HCT116 (cell line): Measurements from ENCODE around the gene WWP2. TPM values are rescaled to one million over a fixed set of nuclear protein-coding genes. Genes with fewer than 3 reads are reported as not detected.

Experiments
- ATAC-seq: fragments of 200-7000 bp; cut with Tn5 transposase; 2 replicates; pipeline ENCODE4 v1.9.1; 2020; ENCODE audit warnings: mild to moderate bottlenecking, moderate library complexity
- BruUV-seq: library from RNA; stranded (reverse); fragments of 400-500 nt; replicated peaks from 2 replicates; lab custom pipeline; 2021; lab: Mats Ljungman, UMichigan
- CTCF ChIA-PET: fragments of 300-600 bp; sonication (Branson Sonifier 250); formaldehyde crosslinking; loops from one replicate; lab custom pipeline; 2021; ENCODE audit warnings: antibody characterized with exemption; lab: Charles Lee
- POLR2A ChIA-PET: fragments of 300-600, 350-600 bp; sonication (Branson Sonifier 250); formaldehyde crosslinking; loops from one replicate; lab custom pipeline; 2021; ENCODE audit warnings: antibody characterized with exemption; lab: Charles Lee
- RAD21 ChIA-PET, 2 experiments: fragments of 300-600 bp; sonication (Branson Sonifier 250); formaldehyde crosslinking; loops; one replicate each; lab custom pipeline; 2023; ENCODE audit warnings: low total read pairs in 2 of 2; ENCODE audit not compliant: uncharacterized antibody in 2 of 2, unreplicated experiment in 2 of 2, low non-redundant PET in 1 of 2; lab: Charles Lee
- DNase-seq: peaks from one replicate; pipeline ENCODE4 v3.0.0-alpha.2; 2010; ENCODE audit warnings: low read depth, low spot score
- H2AFZ ChIP-seq: fragments of 200-600 bp; shearing (Covaris generic), sonication (generic); 2 replicates; pipeline ENCODE4 v1.6.1; 2017; ENCODE audit warnings: low read depth, mixed run types, mixed read lengths, antibody characterized with exemption, low read length; ENCODE audit not compliant: poor library complexity, severe bottlenecking
- H3K27ac ChIP-seq: 2 replicates; pipeline ENCODE4 v1.5.1; 2012; ENCODE audit warnings: low read depth, low read length
- H3K27me3 ChIP-seq: fragments of 200-600 bp; sonication (generic); 2 replicates; pipeline ENCODE4 v1.6.1; 2016; ENCODE audit warnings: mixed run types, low read length, mixed read lengths; ENCODE audit not compliant: insufficient read depth
- H3K36me3 ChIP-seq, 2 experiments: fragments of 200-500 bp in 1 of 2; fragments of 200-600 bp in 1 of 2; sonication (Bioruptor generic) in 1 of 2; sonication (generic) in 1 of 2; 2 replicates each; pipeline versions ENCODE4 v1.5.1 to v1.6.1; 2014 to 2016; ENCODE audit warnings: low read length in 2 of 2, inconsistent platforms in 1 of 2, mixed read lengths in 1 of 2, mixed run types in 1 of 2; ENCODE audit not compliant: insufficient read depth in 2 of 2, control insufficient read depth in 1 of 2
- H3K4me1 ChIP-seq, 2 experiments: fragments of 200-600 bp in 1 of 2; sonication (generic) in 1 of 2; 2 replicates each; pipeline versions ENCODE4 v1.5.1 to v1.6.1; 2012 to 2017; ENCODE audit warnings: low read length in 2 of 2, inconsistent platforms in 1 of 2, mild to moderate bottlenecking in 1 of 2, mixed read lengths in 1 of 2, mixed run types in 1 of 2, moderate library complexity in 1 of 2; ENCODE audit not compliant: insufficient read depth in 2 of 2, control insufficient read depth in 1 of 2
- H3K4me2 ChIP-seq: fragments of 200-600 bp; sonication (generic); 2 replicates; pipeline ENCODE4 v1.6.1; 2017; ENCODE audit warnings: mixed run types, low read length, mixed read lengths
- H3K4me3 ChIP-seq, 2 experiments: fragments of 200-600 bp in 1 of 2; sonication (generic) in 1 of 2; replicated peaks in 1 of 2; 2 replicates each; pipeline ENCODE4 v1.5.1; 2011 to 2016; ENCODE audit warnings: low read length in 2 of 2, control low read depth in 1 of 2, low read depth in 1 of 2, mild to moderate bottlenecking in 1 of 2, mixed read lengths in 1 of 2, mixed run types in 1 of 2
- H3K79me2 ChIP-seq: fragments of 200-600 bp; sonication (generic); 2 replicates; pipeline ENCODE4 v1.6.1; 2017; ENCODE audit warnings: mild to moderate bottlenecking, mixed run types, low read length, moderate library complexity, mixed read lengths; ENCODE audit not compliant: insufficient read depth
- H3K9ac ChIP-seq: fragments of 200-600 bp; sonication (generic); 2 replicates; pipeline ENCODE4 v1.6.1; 2016; ENCODE audit warnings: low read length, mixed read lengths
- H3K9me2 ChIP-seq: fragments of 200-600 bp; sonication (generic), shearing (Covaris generic); 2 replicates; pipeline ENCODE4 v1.6.1; 2017; ENCODE audit warnings: mixed run types, mild to moderate bottlenecking, moderate library complexity; ENCODE audit not compliant: insufficient read depth
- H3K9me3 ChIP-seq, 2 experiments: fragments of 200-500 bp in 1 of 2; fragments of 200-600 bp in 1 of 2; sonication (Bioruptor generic) in 1 of 2; sonication (generic) in 1 of 2; 2 replicates each; pipeline ENCODE4 v1.6.1; 2014 to 2017; ENCODE audit warnings: low read length in 2 of 2, mixed read lengths in 2 of 2, inconsistent platforms in 1 of 2, low read depth in 1 of 2, mild to moderate bottlenecking in 1 of 2, mixed run types in 1 of 2, moderate library complexity in 1 of 2; ENCODE audit not compliant: control insufficient read depth in 1 of 2, insufficient read depth in 1 of 2
- H4K20me1 ChIP-seq: fragments of 200-600 bp; sonication (generic), shearing (Covaris generic); 2 replicates; pipeline ENCODE4 v1.6.1; 2017; ENCODE audit warnings: mixed run types, mild to moderate bottlenecking, moderate library complexity; ENCODE audit not compliant: insufficient read depth
- ATF3 ChIP-seq: IDR thresholded peaks from 2 replicates; pipeline ENCODE4 v1.6.1; 2012
- CEBPB ChIP-seq: IDR thresholded peaks from 2 replicates; pipeline ENCODE4 v1.6.1; 2012; ENCODE audit warnings: low read depth
- CTCF ChIP-seq, 3 experiments: fragments of 200-600 bp in 1 of 3; sonication (generic) in 1 of 3; IDR thresholded peaks in 2 of 3; conservative IDR thresholded peaks in 1 of 3; 2 replicates each; pipeline ENCODE4 v1.5.1; 2012 to 2017; ENCODE audit warnings: low read depth in 2 of 3, low read length in 2 of 3, antibody characterized with exemption in 1 of 3, borderline replicate concordance in 1 of 3, control low read depth in 1 of 3, mild to moderate bottlenecking in 1 of 3, mixed read lengths in 1 of 3, mixed run types in 1 of 3, moderate library complexity in 1 of 3; ENCODE audit not compliant: insufficient read depth in 1 of 3
- EZH2phosphoT487 ChIP-seq: fragments of 200-600 bp; IDR thresholded peaks from 2 replicates; pipeline ENCODE4 v1.6.1; 2018; ENCODE audit warnings: antibody characterized with exemption, borderline replicate concordance
- FOSL1 ChIP-seq: IDR thresholded peaks from 2 replicates; pipeline ENCODE4 v1.6.1; 2012; ENCODE audit warnings: low read depth
- POLR2A ChIP-seq: IDR thresholded peaks from 2 replicates; pipeline ENCODE4 v1.7.0; 2011; ENCODE audit warnings: borderline replicate concordance; ENCODE audit not compliant: insufficient read depth, insufficient read length; ENCODE audit errors: extremely low read depth
- REST ChIP-seq: IDR thresholded peaks from 2 replicates; pipeline ENCODE4 v1.6.1; 2012; ENCODE audit warnings: low read depth
- SIN3A ChIP-seq: IDR thresholded peaks from 2 replicates; pipeline ENCODE4 v1.6.1; 2012; ENCODE audit warnings: low read depth
- SRF ChIP-seq: IDR thresholded peaks from 2 replicates; pipeline ENCODE4 v1.6.1; 2012; ENCODE audit warnings: low read depth
- TCF7L2 ChIP-seq: IDR thresholded peaks from 2 replicates; pipeline ENCODE4 v1.7.0; 2011; ENCODE audit warnings: borderline replicate concordance, inconsistent platforms; ENCODE audit not compliant: insufficient read depth, insufficient read length; ENCODE audit errors: extremely low read depth
- ZBTB33 ChIP-seq: IDR thresholded peaks from 2 replicates; pipeline ENCODE4 v1.6.1; 2011; ENCODE audit warnings: mild to moderate bottlenecking, low read length, moderate library complexity; ENCODE audit not compliant: insufficient replicate concordance; ENCODE audit errors: extremely low read depth
- ZNF274 ChIP-seq: fragments of 200-500 bp; sonication (Bioruptor generic); IDR thresholded peaks from 2 replicates; pipeline ENCODE4 v1.6.1; 2014; ENCODE audit warnings: mild to moderate bottlenecking, low read depth, low read length, inconsistent platforms
- intact Hi-C: fragments of 100-400 bp; cut with micrococcal nuclease; formaldehyde crosslinking; loops from 2 replicates; pipeline ENCODE4 v1.10.0; 2022
- total RNA-seq: library from RNA; stranded (reverse); gene quantifications from one replicate; pipeline ENCODE4 v1.2.1, GENCODE V29; 2021; ENCODE audit not compliant: unreplicated experiment

The WWP2 gene
- total RNA-seq, 1 experiment from 2014 or later: 44.2 TPM

- DNase-seq (no peak), ATAC-seq (no peak)
- no TSS peak for BruUV-seq
- H3K9me3 ChIP-seq: no peaks in the 10 kb centered on the region
- H3K9me2 ChIP-seq: no peaks in the 10 kb centered on the region
- H3K36me3 ChIP-seq: no peaks in the 10 kb centered on the region
- ChIA-PET CTCF (interaction anchor here (0.7 to 1.0 kb wide), 2 partner anchors 17 to 62 kb away, joined by 3 read pairs; no protein-coding TSS in a partner anchor), RAD21 (no interaction called here), POLR2A (no interaction called here)
- H3K4me3 ChIP-seq: no peak overlapping the region
- H3K79me2 ChIP-seq: no peaks in the 10 kb centered on the region
- peaks cover 0 to 8% of the 10 kb centered on the region in 2 experiments; a peak in 1 of 4 replicates for H3K4me1 ChIP-seq
- no peaks in the 10 kb centered on the region for H4K20me1 ChIP-seq
- TF ChIP-seq EZH2phosphoT487 (no peak), SIN3A (no peak), POLR2A (no peak), FOSL1 (no peak), ZBTB33 (no peak), SRF (no peak), CEBPB (no peak), REST (no peak), CTCF (IDR thresholded peaks at IDR 0.05 in 2 of 3, conservative IDR thresholded peaks at IDR 0.05 in 1 of 3; ENCODE audit: borderline replicate concordance in 1 of 3, insufficient read depth in 1 of 3, low read depth in 2 of 3, low read length in 2 of 3) (no peak), ATF3 (no peak), TCF7L2 (no peak), ZNF274 (no peak)
- no peak overlapping the region for H3K27ac ChIP-seq
- intact Hi-C loops: loop anchor here (2.0 kb wide), 1 partner anchor 62 kb away; no protein-coding TSS in a partner anchor
- no peak overlapping the region for H3K9ac ChIP-seq
- H2AFZ ChIP-seq: no peak overlapping the region
- no peaks in the 10 kb centered on the region for H3K27me3 ChIP-seq
- H3K4me2 ChIP-seq: no peak overlapping the region
These were observed 96.3 kb downstream of the WWP2 start for GRCh38 chr16:69858191-69859104.
